HepG2 (cell line): ENCODE data around the gene TEDC2. TPM values are rescaled to one million over a fixed set of nuclear protein-coding genes. Genes with fewer than 3 reads are reported as not detected.

Experiments used
- BRCA1 ChIP-seq: sonication (generic); formaldehyde crosslinking; IDR thresholded peaks from 2 replicates; pipeline ENCODE4 v1.4.0; 2020; ENCODE audit warnings: missing genetic modification reagents
- ELF4 ChIP-seq: sonication (generic); formaldehyde crosslinking; IDR thresholded peaks from 2 replicates; pipeline ENCODE4 v1.5.0; 2020; ENCODE audit warnings: missing genetic modification reagents, mild to moderate bottlenecking, moderate library complexity, borderline replicate concordance
- ETV6 ChIP-seq: sonication (generic); formaldehyde crosslinking; conservative IDR thresholded peaks from 2 replicates; pipeline ENCODE4 v1.4.0; 2020; ENCODE audit warnings: missing genetic modification reagents
- MXD4 ChIP-seq: IDR thresholded peaks from 2 replicates; pipeline ENCODE4 v1.6.1; 2016; ENCODE audit warnings: mild to moderate bottlenecking, missing biosample characterization, missing genetic modification reagents
- NCOA5 ChIP-seq: sonication (generic); formaldehyde crosslinking; IDR thresholded peaks from 2 replicates; pipeline ENCODE4 v1.4.0; 2020; ENCODE audit warnings: missing genetic modification reagents
- NFE2L1 ChIP-seq: sonication (generic); formaldehyde crosslinking; IDR thresholded peaks from 2 replicates; pipeline ENCODE4 v1.4.0; 2020; ENCODE audit warnings: missing genetic modification reagents, mild to moderate bottlenecking, borderline replicate concordance
- RBAK ChIP-seq: sonication (generic); formaldehyde crosslinking; IDR thresholded peaks from 2 replicates; pipeline ENCODE4 v1.5.1; 2020; ENCODE audit warnings: mild to moderate bottlenecking, missing genetic modification reagents
- RELA ChIP-seq: sonication (generic); formaldehyde crosslinking; IDR thresholded peaks from 2 replicates; pipeline ENCODE4 v1.4.0; 2020; ENCODE audit warnings: missing genetic modification reagents
- SIN3B ChIP-seq: fragments of 150-350 bp; IDR thresholded peaks from 2 replicates; pipeline ENCODE4 v1.6.1; 2014; ENCODE audit warnings: low read length
- SOX5 ChIP-seq: IDR thresholded peaks from 2 replicates; pipeline ENCODE4 v1.6.1; 2016; ENCODE audit warnings: borderline replicate concordance
- TBX2 ChIP-seq: sonication (generic); formaldehyde crosslinking; IDR thresholded peaks from 2 replicates; pipeline ENCODE4 v1.5.0; 2020; ENCODE audit warnings: missing genetic modification reagents, mild to moderate bottlenecking, borderline replicate concordance
- THYN1 ChIP-seq: sonication (generic); formaldehyde crosslinking; IDR thresholded peaks from 2 replicates; pipeline ENCODE4 v1.8.1; 2023; ENCODE audit warnings: low read depth, mild to moderate bottlenecking, moderate library complexity, missing genetic modification reagents, borderline replicate concordance
- ZFP36L1 ChIP-seq: sonication (generic); formaldehyde crosslinking; IDR thresholded peaks from 2 replicates; pipeline ENCODE4 v1.8.0; 2022; ENCODE audit warnings: mild to moderate bottlenecking, missing genetic modification reagents, moderate library complexity
- ZNF432 ChIP-seq: sonication (generic); formaldehyde crosslinking; IDR thresholded peaks from 2 replicates; pipeline ENCODE4 v1.5.0; 2020; ENCODE audit warnings: missing genetic modification reagents, mild to moderate bottlenecking, borderline replicate concordance
- ZNF780A ChIP-seq: sonication (generic); formaldehyde crosslinking; IDR thresholded peaks from 2 replicates; pipeline ENCODE4 v1.8.0; 2022; ENCODE audit warnings: mild to moderate bottlenecking, missing genetic modification reagents, moderate library complexity
- ZZZ3 ChIP-seq: sonication (generic); formaldehyde crosslinking; IDR thresholded peaks from 2 replicates; pipeline ENCODE4 v1.4.0; 2020; ENCODE audit warnings: missing genetic modification reagents, mild to moderate bottlenecking, borderline replicate concordance
- polyA plus RNA-seq, 8 experiments: library from polyadenylated mRNA; depleted of rRNA in 3 of 8; stranded (reverse) in 7 of 8; unstranded in 1 of 8; fragments of >200 nt; fragmentation: Illumina TruSeq in 4 of 8; extraction: Trizol in 4 of 8; gene quantifications; 2 replicates each; pipeline versions ENCODE4 v1.2.1 to v1.2.3, GENCODE V29; 2011 to 2016; ENCODE audit warnings: low read depth in 4 of 8, missing spikeins in 1 of 8, mixed read lengths in 1 of 8; ENCODE audit not compliant: insufficient read depth in 1 of 8
- total RNA-seq, 5 experiments: library from RNA; depleted of rRNA; stranded (reverse); fragments of >200 nt; fragmentation: Illumina TruSeq; extraction: Trizol; gene quantifications; 2 replicates each; pipeline ENCODE4 v1.2.3, GENCODE V29; 2016; ENCODE audit warnings: low read depth in 1 of 5
- TF ChIP-seq, protein P1 (sequence below): IDR thresholded peaks from 2 replicates; pipeline ENCODE4 v1.6.1; 2018; ENCODE audit warnings: missing genetic modification reagents
- TF ChIP-seq, protein P2 (sequence below): sonication (generic); formaldehyde crosslinking; IDR thresholded peaks from 2 replicates; pipeline ENCODE4 v1.9.0; 2021; ENCODE audit warnings: mild to moderate bottlenecking, missing genetic modification reagents
- TF ChIP-seq, protein P3 (sequence below): sonication (generic); formaldehyde crosslinking; IDR thresholded peaks from 2 replicates; pipeline ENCODE4 v1.5.1; 2020; ENCODE audit warnings: mild to moderate bottlenecking, missing genetic modification reagents, moderate library complexity

Gene TEDC2
- total and polyA plus RNA-seq, 2 of the 13 experiments (the other 11 are each of a cell fraction or from before 2014, with no cell fraction given), result 6.2 to 24.4 TPM

DNA sequence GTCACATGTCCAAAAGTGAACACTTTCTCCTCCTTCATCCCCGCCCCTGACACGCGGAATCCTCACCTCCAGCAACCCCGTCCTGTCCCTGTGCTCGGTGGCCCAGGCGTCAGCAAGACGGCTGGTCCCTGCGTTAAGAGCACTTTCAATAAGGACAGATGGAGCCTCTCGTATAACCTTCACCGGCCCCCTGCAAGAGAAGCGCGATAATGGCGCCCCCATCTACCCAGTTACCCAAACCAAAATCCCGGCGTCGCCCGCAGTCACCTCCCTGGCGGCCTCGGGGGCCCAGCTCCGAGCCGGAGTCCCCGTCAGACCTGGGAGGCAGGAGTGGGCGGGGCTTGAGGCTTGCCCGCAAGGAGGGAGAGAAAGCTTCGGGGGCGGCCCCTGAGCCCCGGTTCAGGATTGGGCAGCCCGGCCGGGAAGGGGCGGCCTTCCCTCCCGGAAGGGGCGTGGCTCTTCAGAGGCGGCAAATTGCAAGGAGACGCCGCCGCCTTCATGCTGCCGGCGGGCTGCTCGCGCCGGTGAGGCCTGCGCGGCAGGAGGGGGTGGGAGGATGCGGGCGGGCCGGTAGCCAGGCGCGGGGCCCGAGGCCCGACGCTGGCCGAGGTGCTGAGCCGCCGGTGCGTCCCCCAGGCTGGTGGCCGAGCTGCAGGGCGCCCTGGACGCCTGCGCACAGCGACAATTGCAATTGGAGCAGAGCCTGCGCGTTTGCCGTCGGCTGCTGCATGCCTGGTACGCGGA, at the start of gene TEDC2 (continued):
- TF ChIP-seq BRCA1 (CRISPR knock-in tag) (no peak), ZFP36L1 (peak; percentile 79; the same call in 1 of the 2 replicates), ELF4 (CRISPR knock-in tag) (no peak), SIN3B (peak; percentile 91), THYN1 (CRISPR knock-in tag) (no peak), SOX5 (no peak; the same call in 1 of the 2 replicates), NFE2L1 (CRISPR knock-in tag) (no peak), ETV6 (CRISPR knock-in tag) (no peak), RELA (no peak), MXD4 (CRISPR knock-in tag) (peak; percentile 94), ZZZ3 (no peak), ZNF432 (CRISPR knock-in tag) (no peak), RBAK (CRISPR knock-in tag) (no peak), TBX2 (peak; percentile 16; the same call in 1 of the 2 replicates), NCOA5 (CRISPR knock-in tag) (no peak), ZNF780A (CRISPR knock-in tag) (no peak)
- TF ChIP-seq, protein P1, sequence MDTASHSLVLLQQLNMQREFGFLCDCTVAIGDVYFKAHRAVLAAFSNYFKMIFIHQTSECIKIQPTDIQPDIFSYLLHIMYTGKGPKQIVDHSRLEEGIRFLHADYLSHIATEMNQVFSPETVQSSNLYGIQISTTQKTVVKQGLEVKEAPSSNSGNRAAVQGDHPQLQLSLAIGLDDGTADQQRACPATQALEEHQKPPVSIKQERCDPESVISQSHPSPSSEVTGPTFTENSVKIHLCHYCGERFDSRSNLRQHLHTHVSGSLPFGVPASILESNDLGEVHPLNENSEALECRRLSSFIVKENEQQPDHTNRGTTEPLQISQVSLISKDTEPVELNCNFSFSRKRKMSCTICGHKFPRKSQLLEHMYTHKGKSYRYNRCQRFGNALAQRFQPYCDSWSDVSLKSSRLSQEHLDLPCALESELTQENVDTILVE (CRISPR knock-in tag), result no peak
- TF ChIP-seq, protein P2, sequence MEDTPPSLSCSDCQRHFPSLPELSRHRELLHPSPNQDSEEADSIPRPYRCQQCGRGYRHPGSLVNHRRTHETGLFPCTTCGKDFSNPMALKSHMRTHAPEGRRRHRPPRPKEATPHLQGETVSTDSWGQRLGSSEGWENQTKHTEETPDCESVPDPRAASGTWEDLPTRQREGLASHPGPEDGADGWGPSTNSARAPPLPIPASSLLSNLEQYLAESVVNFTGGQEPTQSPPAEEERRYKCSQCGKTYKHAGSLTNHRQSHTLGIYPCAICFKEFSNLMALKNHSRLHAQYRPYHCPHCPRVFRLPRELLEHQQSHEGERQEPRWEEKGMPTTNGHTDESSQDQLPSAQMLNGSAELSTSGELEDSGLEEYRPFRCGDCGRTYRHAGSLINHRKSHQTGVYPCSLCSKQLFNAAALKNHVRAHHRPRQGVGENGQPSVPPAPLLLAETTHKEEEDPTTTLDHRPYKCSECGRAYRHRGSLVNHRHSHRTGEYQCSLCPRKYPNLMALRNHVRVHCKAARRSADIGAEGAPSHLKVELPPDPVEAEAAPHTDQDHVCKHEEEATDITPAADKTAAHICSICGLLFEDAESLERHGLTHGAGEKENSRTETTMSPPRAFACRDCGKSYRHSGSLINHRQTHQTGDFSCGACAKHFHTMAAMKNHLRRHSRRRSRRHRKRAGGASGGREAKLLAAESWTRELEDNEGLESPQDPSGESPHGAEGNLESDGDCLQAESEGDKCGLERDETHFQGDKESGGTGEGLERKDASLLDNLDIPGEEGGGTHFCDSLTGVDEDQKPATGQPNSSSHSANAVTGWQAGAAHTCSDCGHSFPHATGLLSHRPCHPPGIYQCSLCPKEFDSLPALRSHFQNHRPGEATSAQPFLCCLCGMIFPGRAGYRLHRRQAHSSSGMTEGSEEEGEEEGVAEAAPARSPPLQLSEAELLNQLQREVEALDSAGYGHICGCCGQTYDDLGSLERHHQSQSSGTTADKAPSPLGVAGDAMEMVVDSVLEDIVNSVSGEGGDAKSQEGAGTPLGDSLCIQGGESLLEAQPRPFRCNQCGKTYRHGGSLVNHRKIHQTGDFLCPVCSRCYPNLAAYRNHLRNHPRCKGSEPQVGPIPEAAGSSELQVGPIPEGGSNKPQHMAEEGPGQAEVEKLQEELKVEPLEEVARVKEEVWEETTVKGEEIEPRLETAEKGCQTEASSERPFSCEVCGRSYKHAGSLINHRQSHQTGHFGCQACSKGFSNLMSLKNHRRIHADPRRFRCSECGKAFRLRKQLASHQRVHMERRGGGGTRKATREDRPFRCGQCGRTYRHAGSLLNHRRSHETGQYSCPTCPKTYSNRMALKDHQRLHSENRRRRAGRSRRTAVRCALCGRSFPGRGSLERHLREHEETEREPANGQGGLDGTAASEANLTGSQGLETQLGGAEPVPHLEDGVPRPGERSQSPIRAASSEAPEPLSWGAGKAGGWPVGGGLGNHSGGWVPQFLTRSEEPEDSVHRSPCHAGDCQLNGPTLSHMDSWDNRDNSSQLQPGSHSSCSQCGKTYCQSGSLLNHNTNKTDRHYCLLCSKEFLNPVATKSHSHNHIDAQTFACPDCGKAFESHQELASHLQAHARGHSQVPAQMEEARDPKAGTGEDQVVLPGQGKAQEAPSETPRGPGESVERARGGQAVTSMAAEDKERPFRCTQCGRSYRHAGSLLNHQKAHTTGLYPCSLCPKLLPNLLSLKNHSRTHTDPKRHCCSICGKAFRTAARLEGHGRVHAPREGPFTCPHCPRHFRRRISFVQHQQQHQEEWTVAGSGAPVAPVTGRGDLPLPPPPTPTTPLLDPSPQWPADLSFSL (CRISPR knock-in tag), result no peak
- TF ChIP-seq, protein P3, sequence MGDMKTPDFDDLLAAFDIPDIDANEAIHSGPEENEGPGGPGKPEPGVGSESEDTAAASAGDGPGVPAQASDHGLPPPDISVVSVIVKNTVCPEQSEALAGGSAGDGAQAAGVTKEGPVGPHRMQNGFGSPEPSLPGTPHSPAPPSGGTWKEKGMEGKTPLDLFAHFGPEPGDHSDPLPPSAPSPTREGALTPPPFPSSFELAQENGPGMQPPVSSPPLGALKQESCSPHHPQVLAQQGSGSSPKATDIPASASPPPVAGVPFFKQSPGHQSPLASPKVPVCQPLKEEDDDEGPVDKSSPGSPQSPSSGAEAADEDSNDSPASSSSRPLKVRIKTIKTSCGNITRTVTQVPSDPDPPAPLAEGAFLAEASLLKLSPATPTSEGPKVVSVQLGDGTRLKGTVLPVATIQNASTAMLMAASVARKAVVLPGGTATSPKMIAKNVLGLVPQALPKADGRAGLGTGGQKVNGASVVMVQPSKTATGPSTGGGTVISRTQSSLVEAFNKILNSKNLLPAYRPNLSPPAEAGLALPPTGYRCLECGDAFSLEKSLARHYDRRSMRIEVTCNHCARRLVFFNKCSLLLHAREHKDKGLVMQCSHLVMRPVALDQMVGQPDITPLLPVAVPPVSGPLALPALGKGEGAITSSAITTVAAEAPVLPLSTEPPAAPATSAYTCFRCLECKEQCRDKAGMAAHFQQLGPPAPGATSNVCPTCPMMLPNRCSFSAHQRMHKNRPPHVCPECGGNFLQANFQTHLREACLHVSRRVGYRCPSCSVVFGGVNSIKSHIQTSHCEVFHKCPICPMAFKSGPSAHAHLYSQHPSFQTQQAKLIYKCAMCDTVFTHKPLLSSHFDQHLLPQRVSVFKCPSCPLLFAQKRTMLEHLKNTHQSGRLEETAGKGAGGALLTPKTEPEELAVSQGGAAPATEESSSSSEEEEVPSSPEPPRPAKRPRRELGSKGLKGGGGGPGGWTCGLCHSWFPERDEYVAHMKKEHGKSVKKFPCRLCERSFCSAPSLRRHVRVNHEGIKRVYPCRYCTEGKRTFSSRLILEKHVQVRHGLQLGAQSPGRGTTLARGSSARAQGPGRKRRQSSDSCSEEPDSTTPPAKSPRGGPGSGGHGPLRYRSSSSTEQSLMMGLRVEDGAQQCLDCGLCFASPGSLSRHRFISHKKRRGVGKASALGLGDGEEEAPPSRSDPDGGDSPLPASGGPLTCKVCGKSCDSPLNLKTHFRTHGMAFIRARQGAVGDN (CRISPR knock-in tag), result peak; percentile 88
